HG02588 (cell line): Measurements from ENCODE around the gene CNTNAP2.
A peak's percentile ranks its signal among the peaks of the same experiment; 100 is the strongest.
"Not testable (repeated sequence)": the region's sequence is repeated elsewhere in the genome, so short reads cannot be mapped to it uniquely, and the experiment has no call there.

ENCODE experiments used
- ATAC-seq: cut with Tn5 transposase; IDR thresholded peaks from one replicate; pipeline ENCODE4 v1.9.1; 2021; ENCODE audit warnings: mild to moderate bottlenecking, moderate library complexity; ENCODE audit not compliant: unreplicated experiment

CNTNAP2 gene

DNA sequence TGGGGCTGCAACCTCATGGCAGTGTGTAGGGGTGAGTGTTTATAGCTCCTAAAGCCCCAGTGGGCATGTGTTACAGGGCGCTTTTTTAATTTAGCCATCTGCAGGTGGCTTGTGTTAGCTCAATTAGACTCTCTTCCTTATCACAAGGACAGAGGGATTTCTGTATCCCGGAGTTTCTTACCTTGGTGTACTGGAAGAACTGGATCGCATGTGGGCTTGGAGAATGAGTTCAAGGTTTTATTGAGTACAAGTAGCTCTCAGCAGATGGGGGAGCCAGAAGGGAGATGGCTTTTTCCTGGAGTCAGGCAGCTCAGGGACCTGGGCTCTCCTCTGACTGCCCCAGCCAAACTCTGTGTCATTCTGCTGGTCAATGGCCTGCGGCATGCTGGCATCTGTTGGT is 2320.4 kb downstream of the CNTNAP2 start:
- ATAC-seq: no peak

DNA sequence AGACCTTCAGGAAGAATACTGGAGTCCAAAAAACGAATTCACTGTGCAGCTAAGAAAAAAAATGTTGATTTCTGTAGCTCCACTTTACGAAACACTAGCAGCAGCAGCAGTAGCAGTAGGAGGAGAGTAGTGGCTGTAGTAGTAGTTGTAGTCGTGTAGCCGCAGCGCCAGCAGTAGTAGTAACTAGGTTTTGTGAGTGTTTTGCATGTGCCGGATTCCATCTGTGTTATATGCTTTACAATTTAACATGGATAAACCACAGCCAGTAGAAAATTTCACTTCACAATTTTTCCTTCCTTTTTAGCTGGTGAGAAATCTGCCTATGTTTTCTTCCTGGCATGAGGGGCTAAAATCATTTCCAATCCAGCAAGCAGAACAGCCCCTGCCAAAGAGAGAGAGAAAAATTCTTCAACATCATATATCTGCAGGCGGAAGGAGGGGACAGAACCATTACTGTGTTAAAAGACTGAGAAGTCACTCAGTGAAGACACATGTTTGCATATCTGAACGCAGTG is 2325.6 kb downstream of the CNTNAP2 start:
- ATAC-seq: no peak

DNA sequence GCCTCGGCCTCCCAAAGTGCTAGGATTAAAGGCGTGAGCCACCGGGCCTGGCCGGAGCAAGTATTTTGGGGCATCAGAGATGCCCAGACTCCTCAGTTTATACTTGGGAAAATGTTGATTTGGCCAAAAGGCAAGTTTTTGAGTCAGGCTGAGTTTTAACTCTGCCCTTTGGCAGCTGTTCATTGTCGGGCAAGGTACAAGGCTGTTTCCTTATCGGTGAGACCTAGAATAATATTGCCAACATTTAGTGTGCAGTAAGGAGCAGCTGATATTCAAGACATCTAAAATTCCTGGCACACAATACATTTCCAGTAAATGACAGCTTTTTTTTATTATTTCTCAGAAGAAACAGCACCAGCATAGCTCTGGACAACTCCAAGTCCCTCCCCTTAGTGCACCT is 2326.3 kb downstream of the CNTNAP2 start:
- ATAC-seq: no peak

- ATAC-seq: no peak
Observed at GRCh38 chr7:148445260-148446044, 2328.9 kb downstream of the CNTNAP2 start.

DNA sequence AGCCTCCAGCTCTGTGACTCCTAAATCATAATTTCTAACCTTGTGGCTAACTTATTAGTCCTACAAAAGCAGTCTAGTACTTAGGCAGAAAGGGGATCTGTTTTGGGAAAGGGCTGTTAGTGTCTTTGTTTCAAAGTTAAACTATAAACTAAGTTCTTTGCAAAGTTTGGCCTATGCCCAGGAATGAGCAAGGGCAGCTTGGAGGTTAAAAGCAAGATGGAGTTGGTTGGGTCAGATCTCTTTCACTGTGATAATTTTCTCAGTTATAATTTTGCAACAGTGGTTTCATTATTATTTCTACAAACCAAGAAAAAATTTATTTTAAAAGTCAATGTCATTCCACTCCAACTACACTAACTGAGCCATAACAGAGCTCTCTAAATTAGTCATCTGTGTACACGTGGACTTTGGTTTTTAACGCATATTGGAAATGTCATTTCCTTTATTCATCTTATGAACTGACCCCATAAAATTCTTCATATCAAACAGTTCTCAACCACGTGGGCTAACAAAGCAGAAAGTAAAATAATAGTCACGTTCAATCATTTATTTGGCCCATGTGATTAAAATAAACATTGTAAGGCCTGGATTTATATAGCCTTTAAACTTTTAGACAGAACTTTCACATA is 2330.7 kb downstream of the CNTNAP2 start:
- ATAC-seq: peak; percentile 89

- not testable (repeated sequence) for ATAC-seq
Observed at GRCh38 chr7:148451526-148451925, 2334.9 kb downstream of the CNTNAP2 start.

GRCh38 chr7:148456351-148456750 is 2339.8 kb downstream of the CNTNAP2 start:
- no peak for ATAC-seq

DNA sequence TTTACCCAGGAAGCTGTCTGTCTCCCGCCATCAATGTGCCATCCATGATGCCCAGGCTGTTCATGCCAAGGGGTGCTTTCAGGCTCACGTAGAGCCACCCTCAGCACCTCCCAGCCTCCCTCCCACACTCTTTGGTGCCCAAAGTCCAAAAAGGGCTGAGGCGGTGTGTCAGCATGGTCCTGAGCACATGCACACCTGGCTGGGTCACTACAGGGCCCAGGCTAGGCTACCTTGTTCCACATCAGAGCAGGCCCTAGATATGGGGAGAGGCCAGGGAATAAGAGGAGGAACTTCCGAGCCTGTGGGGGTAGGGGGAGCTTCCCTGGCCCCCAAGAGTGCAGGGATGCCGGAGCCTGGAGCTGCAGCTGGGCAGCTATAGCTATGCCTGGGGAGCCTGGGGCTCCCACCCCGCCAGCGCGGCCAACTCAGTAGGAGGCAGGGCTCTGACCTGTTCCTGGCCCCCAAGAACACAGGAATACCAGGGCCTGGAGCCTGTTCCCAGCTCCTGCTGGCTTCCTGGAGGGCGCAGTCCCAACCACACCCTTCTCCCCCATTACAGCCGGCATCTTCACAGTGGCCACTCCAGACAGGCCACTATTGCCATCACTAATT is 2340.8 kb downstream of the CNTNAP2 start:
- no peak for ATAC-seq

GRCh38 chr7:148458263-148458662 is 2341.7 kb downstream of the CNTNAP2 start:
- no peak for ATAC-seq

DNA sequence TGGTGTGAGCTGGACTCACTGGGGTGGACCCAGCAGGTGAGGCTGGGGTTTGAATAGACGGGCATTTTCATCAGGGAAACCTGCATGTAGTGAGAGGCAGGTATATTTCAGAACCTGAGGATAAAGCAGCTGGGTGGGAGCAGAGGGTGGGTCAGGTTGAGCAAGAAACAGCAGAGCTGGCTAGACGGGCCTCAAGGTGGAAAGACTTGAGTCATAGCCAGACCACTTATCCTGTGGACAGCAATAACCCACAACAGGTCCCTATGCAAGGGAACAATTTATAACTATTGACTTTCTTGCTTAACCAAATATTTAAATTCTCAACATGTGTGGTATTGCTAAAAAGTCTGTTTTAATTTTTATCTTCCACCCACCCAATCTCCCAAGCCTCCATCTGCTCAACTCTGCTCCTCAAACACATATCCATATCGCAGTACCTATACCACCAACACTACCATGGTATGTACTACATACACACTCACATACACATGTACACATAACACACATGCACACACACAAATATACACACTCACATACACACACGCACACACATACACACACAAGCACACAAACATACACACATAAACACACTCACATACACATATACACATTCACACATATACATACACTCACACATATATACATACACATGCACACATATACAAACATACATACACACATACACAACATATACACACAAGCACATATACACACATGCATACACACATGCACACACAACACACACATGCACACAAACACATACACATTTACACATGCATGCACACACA is 2345.0 kb downstream of the CNTNAP2 start:
- no peak for ATAC-seq

DNA sequence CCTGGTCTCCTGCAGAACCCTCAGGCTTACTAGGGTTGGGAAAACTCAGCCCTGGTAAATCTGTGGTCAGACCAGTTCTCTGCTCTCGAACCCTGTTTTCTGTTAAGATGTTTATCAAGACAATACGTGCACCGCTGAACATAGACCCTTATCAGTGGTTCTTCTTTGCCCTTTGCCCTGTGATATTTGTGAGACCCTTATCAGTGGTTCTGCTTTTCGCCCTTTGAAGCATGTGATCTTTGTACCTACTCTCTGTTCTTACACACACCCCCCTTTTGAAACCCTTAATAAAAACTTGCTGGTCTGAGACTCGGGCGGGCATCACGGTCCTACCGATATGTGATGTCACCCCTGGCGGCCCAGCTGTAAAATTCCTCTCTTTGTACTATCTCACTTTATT is 2346.2 kb downstream of the CNTNAP2 start:
- ATAC-seq: not testable (repeated sequence)

- ATAC-seq: no peak
Observed at GRCh38 chr7:148463210-148463609, 2346.6 kb downstream of the CNTNAP2 start.

DNA sequence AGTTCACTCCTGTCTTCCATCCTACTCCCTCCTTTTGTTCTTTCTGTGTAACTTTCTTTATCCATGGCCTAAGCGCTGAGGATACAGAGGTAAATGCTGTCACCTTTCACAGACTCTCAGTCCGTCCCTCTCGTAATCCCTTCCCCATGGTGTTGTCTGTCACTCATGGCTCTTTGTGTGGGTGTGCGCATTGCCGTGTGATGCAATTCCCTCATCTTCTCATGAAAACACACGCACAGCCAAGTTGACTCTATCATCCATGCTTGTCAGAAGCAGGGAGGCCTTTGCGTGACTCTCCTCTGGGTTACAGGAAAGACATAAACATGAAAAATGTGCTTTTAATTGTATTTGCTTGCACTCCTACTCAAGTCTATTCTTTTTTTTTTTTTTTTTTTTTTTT is 2348.3 kb downstream of the CNTNAP2 start:
- no peak for ATAC-seq

DNA sequence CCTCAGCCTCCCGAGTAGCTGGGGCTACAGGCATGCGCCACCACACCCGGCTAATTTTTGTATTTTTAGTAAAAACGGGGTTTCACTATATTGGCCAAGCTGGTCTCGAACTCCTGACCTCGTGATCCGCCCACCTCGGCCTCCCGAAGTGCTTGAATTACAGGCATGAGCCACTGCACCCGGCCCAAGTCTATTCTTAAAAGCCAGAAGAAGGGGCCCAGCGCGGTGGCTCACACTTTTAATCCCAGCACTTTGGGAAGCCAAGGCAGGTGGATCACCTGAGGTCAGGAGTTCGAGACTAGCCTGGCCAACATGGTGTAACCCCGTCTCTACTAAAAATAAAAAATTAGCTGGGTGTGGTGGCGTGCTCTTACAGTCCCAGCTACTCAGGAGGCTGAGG is 2348.8 kb downstream of the CNTNAP2 start:
- ATAC-seq: not testable (repeated sequence)

DNA sequence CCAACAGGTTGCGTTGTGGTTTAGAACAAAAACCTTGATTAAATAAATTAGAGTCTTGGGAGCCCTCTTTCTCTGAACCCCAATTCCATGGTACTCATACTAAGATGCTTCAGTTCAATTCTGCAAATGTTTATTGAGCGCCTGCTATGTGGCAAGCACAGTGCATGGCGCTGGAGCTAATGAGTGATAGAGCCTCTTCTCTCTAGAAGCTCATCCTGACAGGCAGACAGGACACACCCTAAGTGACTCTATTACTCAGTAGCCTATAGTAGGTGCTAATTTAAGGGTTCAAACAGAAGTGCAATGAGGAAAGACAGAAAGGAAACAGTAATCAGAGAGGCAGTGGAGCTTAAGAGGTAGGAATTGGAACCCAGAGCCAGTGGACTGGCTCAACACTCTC is 2349.5 kb downstream of the CNTNAP2 start:
- ATAC-seq: no peak

DNA sequence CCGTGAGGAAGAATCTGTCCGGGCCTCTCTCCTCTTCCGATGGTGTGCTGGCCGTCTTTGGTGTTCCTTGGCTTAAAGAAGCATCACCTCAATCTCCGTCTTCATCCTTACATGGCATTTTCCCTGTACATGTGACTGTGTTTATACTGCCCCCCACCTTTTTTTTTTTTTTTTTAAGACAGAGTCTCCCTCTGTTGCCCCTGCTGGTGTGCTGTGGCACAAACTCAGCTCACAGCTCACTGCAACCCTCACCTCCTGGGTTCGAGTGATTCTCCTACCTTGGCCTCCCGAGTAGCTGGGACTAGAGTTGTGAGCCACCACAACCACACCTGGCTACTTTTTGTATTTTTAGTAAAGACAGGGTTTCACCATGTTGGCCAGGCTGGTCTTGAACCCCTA is 2352.1 kb downstream of the CNTNAP2 start:
- ATAC-seq: no peak
